Measurements from ENCODE around the gene ZKSCAN2. TPM values are rescaled to one million over a fixed set of nuclear protein-coding genes. Genes with fewer than 3 reads are reported as not detected.

Gene ZKSCAN2
- total and polyA plus RNA-seq, 9 of the 15 experiments (the other 6 are each of a cell fraction or from before 2014, with no cell fraction given) = 1.3 to 9.5 (median 4.2) TPM

DNA sequence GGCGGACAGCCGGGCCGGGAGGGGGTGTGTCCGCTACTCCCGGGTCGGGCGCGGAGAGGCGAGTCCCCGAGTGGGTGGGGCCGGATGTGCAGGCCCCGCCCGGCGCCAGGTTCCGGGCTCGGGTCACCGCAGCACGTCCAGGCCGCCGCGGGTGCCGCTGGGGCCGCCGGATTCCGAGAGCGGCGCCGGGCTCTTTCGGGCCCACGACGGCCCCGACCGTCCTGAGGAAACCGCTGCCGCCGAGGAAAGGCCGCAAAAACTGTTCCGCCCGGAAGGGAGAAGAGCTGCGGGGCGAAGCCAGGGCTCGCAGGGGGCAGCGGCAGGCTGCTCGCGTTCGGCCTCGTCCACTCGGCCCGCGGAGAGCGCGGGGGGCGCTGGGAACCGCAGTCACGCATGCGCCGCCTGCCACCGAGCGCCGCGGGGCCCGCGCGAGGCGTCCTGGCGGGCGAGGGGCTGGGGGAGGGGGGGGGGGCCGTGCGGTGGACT, at the start of gene ZKSCAN2 (continued):
- TF ChIP-seq, protein P1, sequence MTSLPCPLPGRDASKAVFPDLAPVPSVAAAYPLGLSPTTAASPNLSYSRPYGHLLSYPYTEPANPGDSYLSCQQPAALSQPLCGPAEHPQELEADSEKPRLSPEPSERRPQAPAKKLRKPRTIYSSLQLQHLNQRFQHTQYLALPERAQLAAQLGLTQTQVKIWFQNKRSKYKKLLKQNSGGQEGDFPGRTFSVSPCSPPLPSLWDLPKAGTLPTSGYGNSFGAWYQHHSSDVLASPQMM (CRISPR knock-in tag; IDR thresholded peaks at IDR 0.05) = no peak
- TF ChIP-seq, protein P2, sequence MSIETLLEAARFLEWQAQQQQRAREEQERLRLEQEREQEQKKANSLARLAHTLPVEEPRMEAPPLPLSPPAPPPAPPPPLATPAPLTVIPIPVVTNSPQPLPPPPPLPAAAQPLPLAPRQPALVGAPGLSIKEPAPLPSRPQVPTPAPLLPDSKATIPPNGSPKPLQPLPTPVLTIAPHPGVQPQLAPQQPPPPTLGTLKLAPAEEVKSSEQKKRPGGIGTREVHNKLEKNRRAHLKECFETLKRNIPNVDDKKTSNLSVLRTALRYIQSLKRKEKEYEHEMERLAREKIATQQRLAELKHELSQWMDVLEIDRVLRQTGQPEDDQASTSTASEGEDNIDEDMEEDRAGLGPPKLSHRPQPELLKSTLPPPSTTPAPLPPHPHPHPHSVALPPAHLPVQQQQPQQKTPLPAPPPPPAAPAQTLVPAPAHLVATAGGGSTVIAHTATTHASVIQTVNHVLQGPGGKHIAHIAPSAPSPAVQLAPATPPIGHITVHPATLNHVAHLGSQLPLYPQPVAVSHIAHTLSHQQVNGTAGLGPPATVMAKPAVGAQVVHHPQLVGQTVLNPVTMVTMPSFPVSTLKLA (conservative IDR thresholded peaks at IDR 0.05) = peak in 1 of 2 experiments; percentile 9; a peak in 3 of 4 replicates
- TF ChIP-seq, protein P3, sequence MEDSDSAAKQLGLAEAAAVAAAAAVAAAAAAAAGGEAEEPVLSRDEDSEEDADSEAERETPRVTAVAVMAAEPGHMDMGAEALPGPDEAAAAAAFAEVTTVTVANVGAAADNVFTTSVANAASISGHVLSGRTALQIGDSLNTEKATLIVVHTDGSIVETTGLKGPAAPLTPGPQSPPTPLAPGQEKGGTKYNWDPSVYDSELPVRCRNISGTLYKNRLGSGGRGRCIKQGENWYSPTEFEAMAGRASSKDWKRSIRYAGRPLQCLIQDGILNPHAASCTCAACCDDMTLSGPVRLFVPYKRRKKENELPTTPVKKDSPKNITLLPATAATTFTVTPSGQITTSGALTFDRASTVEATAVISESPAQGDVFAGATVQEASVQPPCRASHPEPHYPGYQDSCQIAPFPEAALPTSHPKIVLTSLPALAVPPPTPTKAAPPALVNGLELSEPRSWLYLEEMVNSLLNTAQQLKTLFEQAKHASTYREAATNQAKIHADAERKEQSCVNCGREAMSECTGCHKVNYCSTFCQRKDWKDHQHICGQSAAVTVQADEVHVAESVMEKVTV (CRISPR knock-in tag; IDR thresholded peaks at IDR 0.05) = peak; percentile 70
- TF ChIP-seq CTBP1 (IDR thresholded peaks at IDR 0.05; ENCODE audit: borderline replicate concordance) (peak; percentile 34; the same call in 1 of the 2 replicates), ZNF583 (CRISPR knock-in tag; IDR thresholded peaks at IDR 0.05) (peak; percentile 76), FOXP1 (CRISPR knock-in tag; IDR thresholded peaks at IDR 0.05) (no peak)
